Activated CD4-positive, CD25-positive, alpha-beta regulatory T cell (primary cell): Measurements from ENCODE around the gene PDIA6.
A peak's percentile ranks its signal among the peaks of the same experiment; 100 is the strongest.
"Not testable (repeated sequence)": the region's sequence is repeated elsewhere in the genome, so short reads cannot be mapped to it uniquely, and the experiment has no call there.

Experiments used
- DNase-seq, 4 experiments: peaks; one replicate each; lab custom pipeline; 2025; lab: John Stamatoyannopoulos, UW

Gene PDIA6

DNA sequence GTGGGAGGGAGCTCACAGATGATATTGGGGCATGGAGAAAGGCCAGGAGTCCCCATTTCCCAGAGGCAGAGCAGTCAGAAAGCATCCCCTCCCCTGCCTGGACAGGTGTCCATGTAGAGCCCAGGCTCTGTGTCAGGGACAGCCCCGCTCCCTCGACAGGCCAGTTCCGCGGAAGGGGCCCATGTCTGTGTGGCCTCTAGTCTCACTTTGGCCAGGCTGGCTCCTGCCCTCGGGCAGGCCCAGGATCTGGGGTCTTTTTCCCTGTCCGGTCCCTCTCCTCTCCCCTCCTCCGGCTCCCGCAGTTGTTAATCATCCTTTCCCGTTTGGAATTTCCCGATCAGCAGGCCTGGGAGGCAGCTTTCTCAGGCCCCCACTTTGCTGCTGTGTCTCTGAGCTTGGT lies 20.4 kb upstream of the PDIA6 start:
- DNase-seq = no peak

DNA sequence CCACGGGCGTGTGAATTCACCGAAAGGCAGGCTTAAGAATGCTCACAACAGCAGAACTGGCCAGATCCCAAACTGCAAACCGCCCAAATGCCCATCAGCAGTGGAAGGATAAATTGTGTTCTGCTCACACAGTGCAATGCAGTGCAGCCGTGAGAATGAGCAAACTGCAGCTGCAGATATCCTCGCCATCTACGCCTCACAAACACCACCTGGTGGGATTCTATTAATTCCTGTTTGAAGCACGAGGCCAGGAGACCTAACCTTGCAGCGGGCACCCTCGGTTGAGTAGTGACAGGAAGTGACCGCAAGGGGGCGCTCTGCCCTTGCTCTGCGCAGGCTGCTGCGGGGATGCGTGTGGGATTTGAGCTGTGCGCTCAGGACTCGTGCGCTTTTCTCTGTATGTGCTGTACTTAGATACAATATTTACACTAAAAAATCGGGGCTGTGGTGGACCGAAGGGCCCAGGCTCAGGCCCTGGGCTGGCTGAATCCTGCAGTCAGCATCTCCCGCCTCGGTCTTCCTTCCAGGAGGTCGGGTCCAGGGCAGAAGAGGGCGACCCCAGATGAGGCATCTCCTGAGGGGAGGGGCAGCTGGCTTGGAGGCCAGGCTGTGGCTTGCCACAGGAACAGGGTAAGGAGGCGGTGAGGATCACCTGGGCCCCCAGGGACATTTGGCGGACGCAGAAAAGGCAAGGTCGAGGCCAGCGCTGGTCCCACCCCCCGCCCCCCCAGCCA lies 19.8 kb upstream of the PDIA6 start:
- peak; percentile 62 to 71 (median 68) for DNase-seq

DNA sequence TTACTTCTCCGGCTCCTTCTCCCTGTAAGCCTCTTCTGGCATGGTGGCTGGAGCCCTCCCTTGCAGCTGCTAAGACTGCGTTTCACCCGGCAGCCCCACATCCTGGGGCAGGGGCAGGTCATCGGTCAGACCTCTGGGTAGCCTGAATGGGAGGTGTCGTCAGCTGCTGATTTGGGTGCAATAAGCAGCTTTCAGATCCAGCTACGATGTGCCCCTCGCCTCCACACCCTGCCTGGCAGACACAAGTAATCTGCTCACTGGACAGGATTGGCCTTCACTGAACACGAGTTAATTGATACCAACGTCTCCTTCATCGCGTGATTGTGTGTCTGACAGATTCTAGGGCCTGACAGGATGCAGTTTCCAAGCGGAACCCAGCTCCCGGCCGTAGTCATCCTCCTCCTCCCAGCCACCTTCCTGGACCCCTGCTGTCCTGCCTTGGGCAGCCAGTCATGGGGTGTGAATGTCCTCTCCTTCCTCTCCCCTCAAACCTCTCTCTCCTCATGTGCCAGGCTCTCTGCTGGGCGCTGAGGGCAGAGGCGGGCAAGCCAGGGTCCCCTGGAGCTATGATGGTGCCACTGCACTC lies 18.9 kb upstream of the PDIA6 start:
- no peak for DNase-seq

DNA sequence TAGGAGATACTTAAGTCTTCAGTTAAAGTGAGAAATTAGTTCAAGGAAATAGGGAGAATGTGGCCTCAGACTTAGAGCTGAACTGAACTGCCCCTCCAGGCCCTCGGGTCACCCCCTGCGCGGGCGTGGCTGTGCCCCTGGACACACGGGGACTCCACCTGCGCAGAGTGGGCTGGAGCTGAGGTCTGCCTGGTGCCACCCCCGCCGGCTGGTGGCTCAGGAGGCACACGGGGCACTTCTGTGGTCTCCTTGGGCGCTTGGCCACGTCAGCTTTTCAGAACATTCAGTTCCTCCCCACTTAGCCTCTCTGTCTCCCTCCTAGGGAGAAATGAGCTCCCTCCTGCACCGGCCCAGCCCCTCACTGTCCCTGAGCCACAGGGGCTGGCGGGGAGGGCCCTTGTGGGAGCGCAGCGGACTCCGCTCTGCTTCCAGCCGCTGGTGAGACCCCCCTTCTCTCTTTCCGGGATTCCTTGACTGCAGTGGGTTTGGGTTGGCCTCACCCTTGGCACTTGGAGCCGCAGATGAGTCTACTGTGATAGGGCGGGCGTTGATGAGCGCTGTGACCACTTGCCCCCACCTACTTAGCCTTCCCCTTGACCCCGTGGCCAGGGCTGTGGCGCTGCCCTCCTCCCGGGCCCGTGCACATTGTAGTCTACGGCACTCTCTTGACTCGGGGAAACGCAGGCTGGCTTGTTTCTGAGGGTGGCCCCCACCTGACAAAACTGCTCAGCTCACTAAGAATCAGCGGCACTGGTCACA lies 18.2 kb upstream of the PDIA6 start:
- DNase-seq = no peak

DNA sequence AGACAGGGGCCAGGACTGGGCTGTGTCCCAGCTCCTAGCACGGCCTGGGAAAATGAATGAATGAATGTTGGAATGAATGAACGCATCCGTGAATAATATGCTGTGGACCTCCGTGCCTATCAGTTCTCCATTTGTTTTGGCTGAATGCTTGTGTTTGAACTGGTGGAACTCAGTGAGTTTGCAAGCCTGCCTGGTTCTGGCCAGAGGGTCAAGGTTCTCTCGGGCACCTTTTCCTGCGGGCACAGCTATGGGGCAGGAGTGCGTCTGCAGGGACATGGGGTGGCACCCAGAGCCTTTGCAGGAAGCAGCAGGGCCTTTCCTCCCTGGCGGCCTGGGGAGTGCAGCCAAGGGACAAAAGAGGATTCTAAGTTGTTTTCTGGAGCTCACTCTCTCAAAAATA lies 17.6 kb upstream of the PDIA6 start:
- no peak for DNase-seq

DNA sequence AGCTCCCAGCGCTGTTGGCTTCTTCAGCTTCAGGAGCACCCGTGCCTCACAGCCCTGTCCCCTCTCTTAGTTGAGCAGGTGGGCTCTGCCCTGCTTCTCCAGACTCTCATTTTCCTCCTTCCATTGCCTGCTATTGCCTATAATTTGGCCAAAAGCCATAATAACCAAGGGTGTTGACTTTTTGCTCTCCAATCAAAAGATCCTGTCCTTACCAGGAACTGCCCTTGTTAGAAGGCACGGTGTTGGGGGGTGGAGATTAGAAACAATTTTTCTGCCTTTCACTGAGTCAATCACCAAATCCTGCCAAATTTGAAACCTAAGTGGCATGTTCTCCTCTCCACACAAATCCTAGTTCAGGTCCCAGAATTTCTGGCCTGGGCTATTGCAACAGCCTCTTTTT lies 16.7 kb upstream of the PDIA6 start:
- DNase-seq = no peak

DNA sequence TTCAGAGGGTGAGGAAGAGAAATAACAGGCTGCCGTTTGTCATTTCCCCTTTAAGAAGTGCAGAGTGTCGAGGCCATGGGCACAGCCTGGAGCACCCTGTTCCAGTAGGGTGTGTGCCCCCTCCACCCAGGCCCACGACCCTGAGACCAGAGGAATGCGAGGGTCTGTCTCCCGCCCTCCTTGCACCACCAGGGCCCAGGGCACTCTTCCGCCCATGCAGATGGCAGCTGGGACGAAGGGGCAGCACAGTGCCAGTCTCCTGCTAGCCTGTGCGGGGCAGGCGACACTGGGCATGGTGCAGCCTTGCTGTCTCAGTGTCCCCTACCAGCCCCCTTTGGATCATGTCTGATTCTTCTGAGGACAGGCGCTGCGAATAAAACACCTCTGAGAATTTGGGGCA lies 15.8 kb upstream of the PDIA6 start:
- DNase-seq = no peak

DNA sequence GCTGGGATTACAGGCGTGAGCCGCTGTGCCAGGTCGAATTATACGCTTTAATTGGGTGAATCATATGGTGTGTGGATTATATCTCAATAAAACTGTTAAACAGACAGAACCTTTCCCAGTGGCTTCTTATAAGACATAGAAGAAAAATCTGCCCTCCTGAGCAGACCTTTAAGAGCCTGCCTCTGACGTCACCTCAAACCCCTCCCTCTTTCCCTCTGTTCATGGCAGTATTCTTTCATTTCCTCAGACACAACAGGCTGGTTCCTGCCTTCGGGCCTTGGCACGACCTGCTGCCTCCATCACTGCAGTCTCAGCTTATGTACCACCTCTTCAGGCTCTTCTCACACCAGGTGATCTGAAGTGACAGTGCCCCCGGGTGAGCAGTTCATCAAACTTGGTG lies 14.0 kb upstream of the PDIA6 start:
- DNase-seq = no peak

DNA sequence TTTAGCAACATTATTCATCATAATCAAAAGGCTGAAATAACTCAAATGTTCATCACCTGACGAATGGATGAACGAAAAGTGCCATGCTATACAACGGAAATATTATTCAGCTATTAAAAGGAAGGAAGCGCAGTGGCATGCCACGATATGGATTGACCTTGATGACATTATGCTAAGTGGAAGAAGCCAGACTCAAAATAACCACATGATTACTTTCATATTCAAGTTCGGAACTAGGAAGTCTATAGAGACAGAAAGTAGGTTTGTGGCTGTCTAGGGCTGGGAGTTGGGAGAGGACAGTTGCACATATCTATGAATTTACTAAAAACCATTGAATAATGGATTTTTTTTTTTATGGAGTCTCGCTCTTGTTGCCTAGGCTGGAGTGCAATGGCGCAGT lies 13.4 kb upstream of the PDIA6 start:
- DNase-seq = no peak

DNA sequence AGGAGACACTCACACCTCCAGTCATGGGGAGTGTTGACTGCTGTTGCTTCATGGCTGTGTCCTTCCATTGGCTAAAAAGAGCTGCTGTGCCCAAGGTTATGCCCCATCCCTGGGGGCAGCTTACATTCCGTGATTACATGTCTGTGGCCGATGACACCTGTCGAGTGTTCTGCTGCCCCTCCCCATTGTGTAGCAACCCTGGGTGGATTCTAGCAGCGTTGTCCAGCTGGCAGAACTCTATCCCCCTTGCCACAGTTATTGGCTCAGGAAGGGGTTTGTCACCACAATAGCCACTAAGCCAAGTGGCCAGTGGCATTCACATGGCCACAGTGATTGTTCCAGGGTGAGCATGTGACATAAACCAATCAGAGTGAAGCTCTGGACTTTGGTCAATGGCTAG lies 11.6 kb upstream of the PDIA6 start:
- DNase-seq = no peak

DNA sequence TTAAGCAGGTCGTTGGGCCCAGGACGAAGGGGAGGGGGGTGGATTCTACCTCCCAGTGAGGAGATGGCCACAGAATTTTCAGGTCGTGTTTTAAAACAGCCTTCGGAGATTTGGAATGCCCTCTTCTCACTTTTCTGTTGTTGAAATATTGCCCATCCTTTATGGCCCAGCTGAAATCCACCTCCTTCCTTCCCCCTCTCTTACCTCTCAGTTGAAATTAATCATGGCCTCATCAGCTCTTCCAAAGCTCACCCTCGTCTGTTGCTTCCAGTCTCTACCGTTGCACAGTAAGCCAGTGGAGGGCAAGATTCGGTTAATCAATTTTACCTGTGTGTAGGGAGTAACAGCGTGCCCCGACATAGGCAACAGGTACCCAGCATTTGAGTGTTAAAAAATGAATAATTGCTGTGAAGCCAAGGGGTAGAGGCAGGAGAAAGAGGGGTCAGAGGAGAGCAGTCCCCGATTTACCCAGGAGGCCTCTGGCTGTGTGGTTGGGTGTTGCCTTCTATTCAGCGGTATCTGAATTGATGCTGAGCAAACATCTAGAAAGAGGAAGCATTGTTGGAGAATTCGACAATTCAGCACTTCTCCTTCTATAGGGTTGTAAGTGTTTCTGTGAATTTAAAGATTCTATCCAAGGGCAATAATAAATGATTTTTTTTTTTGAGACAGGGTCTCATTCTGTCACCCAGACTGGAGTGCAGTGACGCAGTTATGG lies 8.6 kb upstream of the PDIA6 start:
- no peak for DNase-seq

DNA sequence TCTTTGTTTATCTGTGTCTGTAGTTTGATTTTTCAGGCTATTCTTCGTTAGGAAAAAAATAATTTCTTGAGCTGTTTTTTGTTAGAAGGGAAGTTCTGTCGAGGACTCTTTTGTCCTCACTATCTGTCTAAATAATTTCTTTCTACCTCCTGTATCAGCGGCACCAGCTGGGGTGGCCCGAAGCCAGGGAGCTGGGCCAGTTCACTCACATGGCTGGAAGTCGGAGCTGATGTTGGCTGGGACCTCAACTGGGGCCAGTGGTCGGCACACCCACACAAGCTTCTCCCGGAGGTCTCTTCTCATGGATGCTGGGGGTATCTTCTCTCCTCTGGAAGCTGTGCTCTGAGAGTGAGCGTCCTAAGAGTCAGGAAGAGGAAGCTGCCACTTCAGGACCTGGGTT lies 8.0 kb upstream of the PDIA6 start:
- DNase-seq = no peak

DNA sequence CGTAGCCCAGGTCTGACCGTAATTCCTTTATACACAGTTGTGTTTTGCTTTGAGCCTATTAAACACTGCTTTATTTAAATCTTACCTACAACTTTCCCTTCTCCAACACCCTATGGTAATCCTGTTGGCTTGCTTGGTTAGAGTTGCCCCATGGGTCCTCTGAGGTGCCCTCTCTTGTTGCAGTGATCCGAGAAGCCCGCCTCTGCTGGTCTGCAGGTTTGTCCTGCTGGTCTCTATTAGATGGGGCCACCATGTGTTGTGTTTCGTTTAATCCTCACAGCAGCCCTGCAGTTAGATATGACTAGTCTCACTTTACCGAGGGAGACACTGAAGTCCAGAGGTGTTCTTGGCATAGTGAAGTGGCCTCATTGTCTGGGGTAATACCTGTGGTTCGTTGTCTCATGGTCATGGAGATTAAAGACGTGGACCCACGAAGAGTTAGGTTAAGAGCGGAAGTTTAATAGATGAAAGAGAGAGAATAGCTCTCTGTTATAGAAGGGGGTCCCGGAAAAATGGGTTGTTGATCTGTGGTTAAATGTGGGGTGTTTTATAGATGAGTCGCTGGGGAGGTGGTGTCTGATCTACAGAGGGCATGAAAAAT lies 7.2 kb upstream of the PDIA6 start:
- DNase-seq = no peak

DNA sequence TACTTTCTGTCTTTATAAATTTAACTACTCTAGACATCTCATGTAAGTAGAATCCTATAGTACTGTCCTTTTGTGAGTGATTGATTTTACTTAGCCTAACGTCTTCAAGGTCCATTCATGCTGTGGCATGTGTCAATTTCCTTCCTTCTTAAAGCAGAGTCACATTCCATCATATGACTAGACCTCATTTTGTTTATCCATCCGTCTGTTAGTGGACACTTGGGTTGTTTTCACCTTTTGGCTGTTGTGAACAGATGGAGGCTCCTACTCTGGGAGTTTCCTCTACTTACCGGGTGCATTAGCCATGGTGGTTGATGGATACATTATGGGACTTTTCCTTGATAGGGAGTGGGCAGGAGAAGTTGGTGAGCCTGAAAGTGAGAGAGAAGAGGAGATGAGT lies 6.4 kb upstream of the PDIA6 start:
- no peak for DNase-seq

DNA sequence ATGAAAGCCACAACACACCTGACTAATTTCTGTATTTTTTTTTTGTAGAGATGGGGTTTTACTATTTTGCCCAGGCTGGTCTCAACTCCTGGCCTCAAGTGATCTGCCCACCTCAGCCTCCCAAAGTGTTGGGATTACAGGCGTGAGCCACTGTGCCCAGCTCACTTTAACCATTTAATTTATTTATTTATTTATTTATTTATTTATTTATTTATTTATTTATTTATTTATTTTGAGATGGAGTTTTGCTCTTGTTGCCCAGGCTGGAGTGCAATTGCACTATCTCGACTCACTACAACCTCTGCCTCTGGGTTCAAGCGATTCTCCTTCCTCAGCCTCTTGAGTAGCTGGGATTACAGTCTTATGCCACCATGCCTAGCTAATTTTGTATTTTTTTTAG lies 5.7 kb upstream of the PDIA6 start:
- not testable (repeated sequence) for DNase-seq

DNA sequence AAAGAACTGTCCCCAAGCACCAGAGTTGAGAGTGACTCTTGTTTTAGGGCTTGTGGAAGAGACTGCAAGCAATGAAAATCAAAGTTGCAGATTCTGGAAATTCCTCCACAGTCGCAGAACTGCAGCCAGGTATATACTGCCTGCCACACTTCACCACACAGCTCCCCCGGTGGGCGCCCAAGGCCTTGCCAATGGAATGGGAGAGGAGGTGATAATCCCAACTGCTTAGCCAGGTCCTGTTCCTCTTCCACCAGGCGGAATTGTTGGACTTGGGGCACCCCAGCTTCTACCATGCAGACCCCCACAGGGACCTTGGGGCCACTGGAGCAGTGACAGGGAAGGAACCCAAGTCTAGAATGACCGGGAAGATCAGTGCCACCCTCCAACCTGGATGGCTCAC lies 4.8 kb upstream of the PDIA6 start:
- DNase-seq = no peak

DNA sequence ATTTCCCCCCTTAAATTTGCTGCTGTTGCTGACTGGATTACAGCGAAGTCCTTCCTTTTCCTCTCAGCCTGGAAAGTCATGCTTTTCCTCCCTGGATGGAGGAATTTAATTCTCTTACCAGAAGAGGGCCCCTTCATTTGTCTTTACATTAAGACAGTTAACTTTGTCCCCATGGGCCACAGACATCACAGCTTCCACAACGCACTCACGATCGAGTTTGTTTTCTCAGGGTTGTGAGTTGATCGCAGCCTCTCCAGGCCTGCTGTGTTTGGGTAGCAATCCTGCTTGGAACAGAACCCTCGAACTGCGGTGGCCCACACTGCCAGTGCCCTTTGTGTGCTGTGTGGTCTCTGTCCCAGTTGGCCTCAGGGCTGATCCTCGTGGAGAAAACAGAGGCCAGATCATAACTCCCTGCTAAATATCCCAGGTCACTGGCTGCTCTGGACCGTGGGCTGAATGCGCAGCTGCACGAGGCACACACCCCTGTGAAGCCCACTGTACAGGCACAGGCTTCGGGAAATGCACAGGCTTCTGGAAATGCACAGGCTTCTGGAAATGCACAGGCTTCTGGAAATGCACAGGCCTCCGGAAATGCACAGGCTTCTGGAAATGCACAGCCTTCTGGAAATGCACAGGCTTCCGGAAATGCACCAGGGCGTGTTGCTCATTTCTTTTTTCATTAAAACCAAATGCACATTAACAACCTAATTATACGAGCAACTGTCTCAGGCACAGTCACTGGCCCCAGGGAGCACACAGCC lies 2.2 kb upstream of the PDIA6 start:
- no peak for DNase-seq

DNA sequence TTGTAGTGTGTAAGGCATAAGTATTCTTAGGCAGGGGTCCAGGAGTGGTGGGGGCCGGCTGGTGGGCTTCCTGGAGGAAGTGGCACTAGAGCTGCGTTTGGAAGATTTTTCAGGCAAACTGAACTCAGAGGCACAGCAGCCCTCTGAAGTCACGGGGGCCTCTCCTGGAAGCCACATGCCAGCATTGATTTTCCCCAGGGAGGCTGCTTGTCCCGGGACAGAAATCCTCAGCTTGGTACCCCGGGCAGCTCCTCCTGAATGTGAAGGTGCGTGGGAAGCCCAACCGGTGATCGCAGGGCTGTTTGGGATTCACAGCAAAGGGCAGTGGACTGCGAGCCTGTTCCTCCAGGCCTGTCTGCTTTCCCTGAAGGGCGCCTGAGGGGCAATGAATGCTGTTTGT lies 1.6 kb upstream of the PDIA6 start:
- DNase-seq = no peak

DNA sequence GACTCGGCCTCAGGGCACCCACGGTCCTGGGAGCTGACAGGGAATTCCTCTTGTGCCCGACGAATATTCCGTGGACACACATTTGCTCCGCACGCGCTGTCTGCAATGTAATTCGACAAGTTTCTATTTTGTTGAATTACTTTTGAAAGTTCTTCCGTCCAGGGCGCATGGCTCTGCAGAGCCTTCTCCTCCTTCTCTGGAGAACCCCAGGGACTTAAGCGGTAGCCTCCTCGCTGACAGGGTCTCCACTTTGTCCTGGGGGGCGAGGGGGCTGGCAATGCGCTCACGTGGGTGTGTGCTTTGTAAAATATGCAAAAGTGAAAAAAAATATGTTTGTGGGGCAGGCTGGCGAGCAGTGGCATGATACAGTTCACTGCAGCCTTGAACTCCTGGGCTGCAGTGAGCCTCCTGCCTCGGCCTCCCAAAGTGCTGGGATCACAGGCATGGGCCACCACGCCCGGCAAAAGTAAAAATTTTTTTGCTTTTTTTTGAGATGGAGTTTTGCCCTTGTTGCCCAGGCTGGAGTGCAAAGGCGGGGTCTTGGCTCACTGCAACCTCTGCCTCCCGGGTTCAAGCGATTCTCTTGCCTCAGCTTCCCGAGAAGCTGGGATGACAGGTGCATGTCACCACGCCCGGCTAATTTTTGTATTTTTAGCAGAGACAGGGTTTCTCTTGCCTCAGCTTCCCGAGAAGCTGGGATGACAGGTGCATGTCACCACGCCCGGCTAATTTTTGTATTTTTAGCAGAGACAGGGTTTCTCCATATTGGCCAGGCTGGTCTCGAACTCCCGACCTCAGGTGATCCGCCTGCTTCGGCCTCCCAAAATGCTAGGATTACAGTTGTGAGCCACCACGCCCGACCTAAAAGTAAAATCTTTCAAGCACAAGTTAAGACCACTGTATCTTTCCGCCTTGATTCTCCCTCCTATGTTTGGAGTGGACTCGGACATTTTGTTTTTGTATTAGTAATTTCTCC lies 866 bp upstream of the PDIA6 start:
- DNase-seq = not testable (repeated sequence)

DNA sequence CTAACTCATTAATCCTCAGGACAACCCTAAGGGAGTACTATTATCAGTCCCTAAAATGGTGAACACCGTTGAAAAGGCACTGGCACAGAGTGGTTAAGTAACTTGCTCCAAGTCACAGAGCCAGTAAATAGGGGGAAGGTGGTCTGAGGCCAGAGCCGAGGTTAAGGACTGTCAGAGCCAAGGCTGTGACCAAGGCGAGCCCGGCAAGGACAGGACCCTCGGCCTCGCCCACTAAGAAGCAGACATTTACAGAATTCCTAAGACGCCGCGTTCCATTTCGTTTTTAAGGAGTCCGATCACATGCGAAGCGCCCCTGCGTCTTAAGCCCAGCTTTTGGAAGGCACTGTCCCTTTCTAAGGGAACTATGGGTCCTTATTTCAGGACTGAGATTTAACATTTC lies 1.1 kb downstream of the PDIA6 start:
- no peak for DNase-seq
